Measurements from ENCODE around the gene TEX19. TPM values are rescaled to one million over a fixed set of nuclear protein-coding genes. Genes with fewer than 3 reads are reported as not detected.

Gene TEX19
- total RNA-seq, 1 experiment from 2014 or later: 1.1 TPM

- DNase-seq (ENCODE audit: low spot score): no peak
Measured at GRCh38 chr17:82320956-82321927, 37.8 kb upstream of the TEX19 start.

- no peak for DNase-seq (ENCODE audit: low spot score)
Measured at GRCh38 chr17:82321947-82322466, 37.0 kb upstream of the TEX19 start.

- DNase-seq (ENCODE audit: low spot score): no peak
Measured at GRCh38 chr17:82322526-82323453, 36.3 kb upstream of the TEX19 start.

GRCh38 chr17:82323514-82324234, 35.4 kb upstream of the TEX19 start:
- no peak for DNase-seq (ENCODE audit: low spot score)

- peak; percentile 48 for DNase-seq (ENCODE audit: low spot score)
Measured at GRCh38 chr17:82324566-82325285, 34.3 kb upstream of the TEX19 start.

GRCh38 chr17:82325286-82326180, 33.5 kb upstream of the TEX19 start:
- DNase-seq (ENCODE audit: low spot score): no peak

- no peak for DNase-seq (ENCODE audit: low spot score)
Measured at GRCh38 chr17:82327289-82327688, 31.8 kb upstream of the TEX19 start.

- no peak for DNase-seq (ENCODE audit: low spot score)
Measured at GRCh38 chr17:82327757-82328140, 31.3 kb upstream of the TEX19 start.

- DNase-seq (ENCODE audit: low spot score): no peak
Measured at GRCh38 chr17:82328141-82328993, 30.7 kb upstream of the TEX19 start.

- no peak for DNase-seq (ENCODE audit: low spot score)
Measured at GRCh38 chr17:82328994-82329507, 30.0 kb upstream of the TEX19 start.

GRCh38 chr17:82329683-82330321, 29.2 kb upstream of the TEX19 start:
- no peak for DNase-seq (ENCODE audit: low spot score)

GRCh38 chr17:82330322-82331239, 28.5 kb upstream of the TEX19 start:
- peak; percentile 71 for DNase-seq (ENCODE audit: low spot score)

- DNase-seq (ENCODE audit: low spot score): no peak
Measured at GRCh38 chr17:82331345-82331939, 27.6 kb upstream of the TEX19 start.

- peak; percentile 51 for DNase-seq (ENCODE audit: low spot score)
Measured at GRCh38 chr17:82332669-82333278, 26.3 kb upstream of the TEX19 start.

GRCh38 chr17:82333279-82334171, 25.5 kb upstream of the TEX19 start, which contains the start of gene SECTM1:
Gene SECTM1, minus strand, starts transcription at chr17:82333766. Its CDS starts 6,526 bp downstream, at chr17:82327240.
- DNase-seq (ENCODE audit: low spot score): no peak

Measured in HT-29 (cell line).